Trophoblast cell (in vitro differentiated cells and primary cell): ENCODE data around the gene SLAMF1.

Source experiments
- DNase-seq, 2 donors: peaks; one replicate each; pipeline ENCODE4 v3.0.0-alpha.2; 2016
- H2AFZ ChIP-seq: 2 replicates; pipeline ENCODE4 v1.6.1; 2013; ENCODE audit warnings: low read length, moderate library complexity, mild to moderate bottlenecking; ENCODE audit not compliant: insufficient read depth, poor library complexity
- H2AK5ac ChIP-seq: 2 replicates; pipeline ENCODE4 v1.6.1; 2013; ENCODE audit warnings: mild to moderate bottlenecking, low read length
- H2BK120ac ChIP-seq: 2 replicates; pipeline ENCODE4 v1.6.1; 2013; ENCODE audit warnings: low read length, mild to moderate bottlenecking, moderate library complexity; ENCODE audit not compliant: insufficient read depth, poor library complexity
- H2BK12ac ChIP-seq: 2 replicates; pipeline ENCODE4 v1.6.1; 2013; ENCODE audit warnings: mild to moderate bottlenecking, low read length, moderate library complexity
- H2BK5ac ChIP-seq: 2 replicates; pipeline ENCODE4 v1.6.1; 2013; ENCODE audit warnings: low read length, low read depth, moderate library complexity, mild to moderate bottlenecking; ENCODE audit not compliant: poor library complexity
- H3K14ac ChIP-seq: 2 replicates; pipeline ENCODE4 v1.6.1; 2013; ENCODE audit warnings: mild to moderate bottlenecking, low read length
- H3K18ac ChIP-seq: 2 replicates; pipeline ENCODE4 v1.6.1; 2013; ENCODE audit warnings: mild to moderate bottlenecking, low read length
- H3K23ac ChIP-seq: 2 replicates; pipeline ENCODE4 v1.6.1; 2013; ENCODE audit warnings: low read length
- H3K27ac ChIP-seq: 2 replicates; pipeline ENCODE4 v1.5.1; 2013; ENCODE audit warnings: low read depth, mild to moderate bottlenecking, inconsistent platforms, low read length, moderate library complexity
- H3K27me3 ChIP-seq: 2 replicates; pipeline ENCODE4 v1.6.1; 2013; ENCODE audit warnings: inconsistent platforms, mild to moderate bottlenecking, low read length, moderate library complexity; ENCODE audit not compliant: insufficient read depth
- H3K36me3 ChIP-seq, 2 experiments: 1 replicate in 1 of 2; 2 replicates in 1 of 2; pipeline ENCODE4 v1.6.1; 2013; ENCODE audit warnings: low read length in 2 of 2, mild to moderate bottlenecking in 2 of 2, moderate library complexity in 1 of 2; ENCODE audit not compliant: insufficient read depth in 2 of 2, control insufficient read depth in 1 of 2
- H3K4ac ChIP-seq: 2 replicates; pipeline ENCODE4 v1.6.1; 2013; ENCODE audit warnings: low read depth, mild to moderate bottlenecking, low read length, moderate library complexity
- H3K4me1 ChIP-seq, 2 experiments: 1 replicate in 1 of 2; 2 replicates in 1 of 2; pipeline ENCODE4 v1.6.1; 2013; ENCODE audit warnings: low read length in 2 of 2, mild to moderate bottlenecking in 2 of 2, moderate library complexity in 1 of 2; ENCODE audit not compliant: insufficient read depth in 2 of 2, control insufficient read depth in 1 of 2
- H3K4me2 ChIP-seq: 2 replicates; pipeline ENCODE4 v1.6.1; 2013; ENCODE audit warnings: inconsistent platforms, mild to moderate bottlenecking, low read length, moderate library complexity
- H3K4me3 ChIP-seq: 2 replicates; pipeline ENCODE4 v1.5.1; 2013; ENCODE audit warnings: mild to moderate bottlenecking, low read depth, low read length, inconsistent platforms
- H3K79me1 ChIP-seq: one replicate; pipeline ENCODE4 v1.6.1; 2013; ENCODE audit warnings: low read length
- H3K79me2 ChIP-seq: 2 replicates; pipeline ENCODE4 v1.6.1; 2013; ENCODE audit warnings: low read length, mild to moderate bottlenecking; ENCODE audit not compliant: control insufficient read depth, insufficient read depth, poor library complexity
- H3K9ac ChIP-seq: 2 replicates; pipeline ENCODE4 v1.6.1; 2013; ENCODE audit warnings: mild to moderate bottlenecking, low read length
- H3K9me3 ChIP-seq: 2 replicates; pipeline ENCODE4 v1.6.1; 2013; ENCODE audit warnings: low read depth, mild to moderate bottlenecking, control low read depth, inconsistent platforms, low read length; ENCODE audit not compliant: insufficient read depth
- H4K12ac ChIP-seq: 2 replicates; pipeline ENCODE4 v1.6.1; 2013; ENCODE audit warnings: low read depth, mild to moderate bottlenecking, low read length, moderate library complexity
- H4K8ac ChIP-seq: 2 replicates; pipeline ENCODE4 v1.6.1; 2013; ENCODE audit warnings: low read depth, mild to moderate bottlenecking, low read length, moderate library complexity
- H4K91ac ChIP-seq: one replicate; pipeline ENCODE4 v1.6.1; 2013; ENCODE audit warnings: low read depth, mild to moderate bottlenecking, low read length, moderate library complexity
- WGBS: extraction: QIAGEN DNeasy Blood & Tissue Kit; methylation state at CpG from one replicate; pipeline ENCODE4 v1.1.7; 2013; ENCODE audit warnings: missing lambda C conversion rate; ENCODE audit not compliant: insufficient read length, insufficient coverage; ENCODE audit errors: extremely low coverage; 5-methylcytosine and 5-hydroxymethylcytosine counted together

The SLAMF1 gene

DNA sequence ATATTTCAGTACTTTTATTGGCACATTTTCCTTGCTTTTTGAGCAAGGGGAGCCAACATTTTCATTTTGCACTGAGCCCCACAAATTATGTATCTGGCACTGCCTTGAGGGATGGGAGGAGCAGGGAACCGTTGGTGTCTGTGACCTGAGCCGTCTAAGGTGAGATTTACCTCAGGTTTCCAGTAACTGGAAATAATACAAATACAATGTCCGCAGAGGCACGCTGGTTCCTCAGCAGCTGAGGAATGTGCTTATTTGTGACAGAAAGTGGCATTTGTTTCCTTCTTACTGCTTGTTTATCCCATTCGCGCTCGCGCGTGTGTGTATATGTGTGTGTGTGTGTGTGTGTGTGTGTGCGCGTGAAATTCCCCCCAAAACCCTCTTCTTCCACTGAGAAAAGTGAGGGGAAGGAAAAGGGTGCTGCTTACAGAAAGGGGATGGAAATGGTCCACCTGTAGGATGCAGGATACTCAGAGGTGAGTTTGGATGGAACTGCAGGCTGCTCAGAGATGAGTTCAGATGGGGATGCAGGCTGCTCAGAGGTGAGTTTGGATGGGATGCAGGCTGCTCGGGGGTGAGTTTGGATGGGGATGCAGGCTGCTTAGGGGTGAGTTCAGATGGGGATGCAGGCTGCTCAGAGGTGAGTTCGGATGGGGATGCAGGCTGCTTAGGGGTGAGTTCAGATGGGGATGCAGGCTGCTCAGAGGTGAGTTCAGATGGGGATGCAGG lies 30.2 kb upstream of the SLAMF1 start:
- no peak overlapping the region for H2BK12ac ChIP-seq
- no peak overlapping the region for H4K8ac ChIP-seq
- WGBS: no CpG with 5 or more reads among the region's 13 CpGs
- peaks cover 2% of the 10 kb centered on the region for H3K9me3 ChIP-seq
- no peak overlapping the region for H4K91ac ChIP-seq
- H2AK5ac ChIP-seq: no peak overlapping the region
- no peak overlapping the region for H3K23ac ChIP-seq
- no peaks in the 10 kb centered on the region for H3K79me1 ChIP-seq
- H2BK120ac ChIP-seq: no peak overlapping the region
- H2BK5ac ChIP-seq: no peak overlapping the region
- no peak overlapping the region for H2AFZ ChIP-seq
- no peak for DNase-seq
- H3K4ac ChIP-seq: no peak overlapping the region
- no peak overlapping the region for H3K27ac ChIP-seq
- no peak overlapping the region for H3K4me2 ChIP-seq
- H3K14ac ChIP-seq: no peak overlapping the region
- H3K18ac ChIP-seq: no peak overlapping the region
- H3K36me3 ChIP-seq: no peaks in the 10 kb centered on the region
- H4K12ac ChIP-seq: no peak overlapping the region
- H3K4me3 ChIP-seq: no peak overlapping the region
- H3K9ac ChIP-seq: no peak overlapping the region
- no peaks in the 10 kb centered on the region for H3K27me3 ChIP-seq
- H3K79me2 ChIP-seq: no peaks in the 10 kb centered on the region
- H3K4me1 ChIP-seq: no peaks in the 10 kb centered on the region

DNA sequence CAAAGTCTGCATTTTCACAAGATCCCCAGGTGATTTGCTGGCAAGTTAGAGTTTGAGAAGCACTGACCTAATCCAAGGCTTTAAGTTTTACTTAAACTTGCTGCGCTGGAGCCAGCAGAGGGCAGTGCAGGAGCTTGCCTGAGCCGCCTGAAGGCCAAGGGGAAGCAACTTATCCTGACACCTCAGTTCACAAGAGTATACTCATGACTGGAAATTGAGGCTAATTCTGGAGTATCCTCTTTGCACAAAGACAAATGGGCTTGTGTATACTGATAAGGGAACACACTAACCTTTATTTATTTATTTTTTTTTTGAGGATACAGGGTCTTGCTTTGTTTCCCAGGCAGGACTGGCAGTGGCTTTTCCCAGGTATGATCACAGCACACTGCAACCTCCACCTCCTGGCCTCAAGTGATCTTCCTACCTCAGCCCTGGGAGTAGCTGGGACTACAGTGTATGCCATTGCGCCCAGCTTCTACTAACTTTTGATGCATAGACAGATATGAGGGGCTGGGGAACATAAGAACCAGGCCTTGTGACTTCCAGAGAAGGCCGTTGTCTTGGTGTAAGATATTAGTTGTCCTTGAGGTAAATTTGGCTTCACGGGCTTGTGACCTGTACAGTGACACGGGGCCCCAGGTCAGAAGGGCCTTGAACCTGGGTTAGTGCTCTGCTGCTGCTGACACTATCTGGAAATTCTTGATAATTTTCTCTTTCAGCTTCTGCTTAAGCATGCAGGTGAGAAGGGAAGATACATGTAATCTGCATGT lies 29.0 kb upstream of the SLAMF1 start:
- no peaks in the 10 kb centered on the region for H3K79me1 ChIP-seq
- H3K27me3 ChIP-seq: no peaks in the 10 kb centered on the region
- no peak overlapping the region for H3K23ac ChIP-seq
- H3K79me2 ChIP-seq: no peaks in the 10 kb centered on the region
- H3K9me3 ChIP-seq: peaks cover 2% of the 10 kb centered on the region
- H3K36me3 ChIP-seq: no peaks in the 10 kb centered on the region
- H2AFZ ChIP-seq: no peak overlapping the region
- no peak overlapping the region for H3K27ac ChIP-seq
- H3K4me1 ChIP-seq: no peaks in the 10 kb centered on the region
- no peak overlapping the region for H3K14ac ChIP-seq
- no peak overlapping the region for H3K18ac ChIP-seq
- no peak overlapping the region for H3K9ac ChIP-seq
- peak overlapping the region; percentile 66 for H4K8ac ChIP-seq
- H4K91ac ChIP-seq: no peak overlapping the region
- WGBS: no CpG with 5 or more reads among the region's 6 CpGs
- H4K12ac ChIP-seq: no peak overlapping the region
- H3K4me2 ChIP-seq: no peak overlapping the region
- H2BK5ac ChIP-seq: peak overlapping the region; percentile 18
- no peak overlapping the region for H3K4me3 ChIP-seq
- H2BK120ac ChIP-seq: no peak overlapping the region
- no peak overlapping the region for H3K4ac ChIP-seq
- H2BK12ac ChIP-seq: peak overlapping the region; percentile 58
- peak; percentile 59 to 79 for DNase-seq
- no peak overlapping the region for H2AK5ac ChIP-seq

DNA sequence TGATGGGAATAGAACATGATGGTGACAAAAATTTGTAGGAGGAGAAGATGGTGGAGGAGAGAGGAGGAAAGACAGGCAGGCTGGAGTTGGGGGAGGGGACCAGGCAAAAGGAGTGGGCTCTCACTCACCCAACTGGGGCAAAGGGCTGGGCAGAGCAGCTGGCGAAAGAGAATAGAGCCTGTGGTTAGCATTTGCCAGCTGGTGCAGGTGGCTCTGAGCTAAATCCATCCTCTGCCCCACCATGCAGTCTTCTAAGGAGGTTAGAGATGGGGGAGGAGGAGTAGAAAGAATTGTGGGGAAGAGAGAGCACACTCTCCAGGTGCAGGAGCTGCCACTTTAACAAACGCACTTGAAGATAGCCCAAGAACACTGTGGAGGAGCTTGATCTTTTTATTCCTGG lies 27.6 kb upstream of the SLAMF1 start:
- Histone ChIP-seq H2BK120ac (no peak overlapping the region), H3K4me3 (no peak overlapping the region), H2BK12ac (no peak overlapping the region), H3K27me3 (no peaks in the 10 kb centered on the region), H3K79me1 (no peaks in the 10 kb centered on the region), H3K23ac (no peak overlapping the region), H3K9me3 (peaks cover 2% of the 10 kb centered on the region), H3K4me1 (no peaks in the 10 kb centered on the region), H3K14ac (no peak overlapping the region), H4K91ac (no peak overlapping the region), H3K4ac (no peak overlapping the region), H2BK5ac (no peak overlapping the region), H3K18ac (no peak overlapping the region), H4K12ac (no peak overlapping the region), H3K4me2 (no peak overlapping the region), H2AK5ac (no peak overlapping the region), H3K27ac (no peak overlapping the region), H4K8ac (no peak overlapping the region), H3K36me3 (no peaks in the 10 kb centered on the region), H2AFZ (no peak overlapping the region), H3K79me2 (no peaks in the 10 kb centered on the region), H3K9ac (no peak overlapping the region)
- DNase-seq: no peak
- no CpG with 5 or more reads among the region's 2 CpGs for WGBS

DNA sequence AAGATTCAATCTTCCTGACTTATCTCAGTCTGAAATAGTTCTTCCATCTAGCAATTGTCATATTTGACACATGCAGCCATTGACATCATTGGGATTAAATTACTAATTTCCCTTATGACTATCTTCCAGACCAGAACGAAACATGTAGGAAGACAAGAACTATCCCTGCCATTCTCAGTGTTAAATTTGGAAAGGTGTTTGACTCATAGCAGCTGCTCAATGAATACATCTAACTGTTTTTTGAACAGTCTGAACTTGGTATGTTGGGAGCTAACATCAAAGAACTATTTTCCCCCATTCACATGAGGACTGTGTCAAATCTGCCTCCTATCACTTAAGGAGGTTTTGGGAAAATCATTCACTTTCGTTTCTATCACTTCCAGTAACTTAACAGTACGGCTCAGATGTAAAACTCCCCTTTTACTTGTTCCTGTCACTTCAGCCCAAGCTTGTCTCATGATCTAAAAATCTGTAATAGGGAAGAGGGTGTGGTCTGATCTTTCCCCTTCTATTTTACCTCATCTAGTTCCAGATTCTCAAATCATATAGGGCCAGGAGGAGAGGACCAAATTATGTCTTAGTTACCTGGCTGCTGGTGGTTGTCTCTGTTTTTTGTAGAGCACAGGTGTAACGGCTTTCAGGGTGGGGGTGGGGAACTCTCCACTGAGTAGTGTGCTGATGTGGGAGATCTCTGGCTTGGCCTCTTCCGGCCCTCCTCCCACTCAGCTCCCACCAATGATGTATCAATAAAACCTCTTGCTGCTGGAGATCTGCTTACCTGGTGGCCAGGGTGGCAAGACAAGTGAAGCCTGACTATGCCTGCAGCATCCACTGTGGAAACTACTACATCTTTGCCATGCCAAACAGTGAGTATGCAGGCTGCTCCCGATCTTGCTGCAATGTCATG lies 26.2 kb upstream of the SLAMF1 start:
- no CpG with 5 or more reads among the region's 6 CpGs for WGBS

More for the DNA sequence above, 26.2 kb upstream of the SLAMF1 start:
- Histone ChIP-seq H3K4me1 (no peaks in the 10 kb centered on the region), H3K23ac (no peak overlapping the region), H2AFZ (no peak overlapping the region), H3K27me3 (no peaks in the 10 kb centered on the region), H4K12ac (no peak overlapping the region), H3K4ac (no peak overlapping the region), H2BK5ac (no peak overlapping the region), H2AK5ac (no peak overlapping the region), H2BK120ac (no peak overlapping the region), H3K36me3 (no peaks in the 10 kb centered on the region), H3K18ac (no peak overlapping the region), H3K9me3 (no peaks in the 10 kb centered on the region), H3K4me2 (no peak overlapping the region), H3K14ac (no peak overlapping the region), H3K79me1 (no peaks in the 10 kb centered on the region), H2BK12ac (no peak overlapping the region), H4K91ac (no peak overlapping the region), H4K8ac (no peak overlapping the region), H3K27ac (no peak overlapping the region), H3K79me2 (no peaks in the 10 kb centered on the region), H3K9ac (no peak overlapping the region), H3K4me3 (no peak overlapping the region)
- no peak for DNase-seq
